Transverse colon (tissue), 4 donors: Measurements from ENCODE around the gene ATP11A. TPM values are rescaled to one million over a fixed set of nuclear protein-coding genes. Genes with fewer than 3 reads are reported as not detected.

Source experiments
- DNase-seq: peaks from one replicate; pipeline ENCODE4 v3.0.0-alpha.2; 2019
- H3K27ac ChIP-seq, 4 donors: fragments of 200-600 bp; sonication (generic); 2 replicates each; pipeline ENCODE4 v1.5.1; 2016 to 2018; ENCODE audit warnings: inconsistent platforms in 4 of 4
- H3K27me3 ChIP-seq: fragments of 200-600 bp; sonication (generic); 2 replicates; pipeline ENCODE4 v1.5.1; 2017; ENCODE audit warnings: inconsistent platforms
- H3K36me3 ChIP-seq, 4 donors: fragments of 200-600 bp; sonication (generic); 2 replicates each; pipeline ENCODE4 v1.5.1; 2017 to 2019; ENCODE audit warnings: inconsistent platforms in 4 of 4
- H3K4me1 ChIP-seq, 4 donors: fragments of 200-600 bp; sonication (generic); 2 replicates each; pipeline ENCODE4 v1.5.1; 2017 to 2020; ENCODE audit warnings: inconsistent platforms in 4 of 4
- H3K4me3 ChIP-seq, 4 donors: fragments of 200-600 bp; sonication (generic); 1 replicate in 1 of 4; 2 replicates in 3 of 4; pipeline versions ENCODE4 v1.5.1 to v1.6.1; 2017 to 2019; ENCODE audit warnings: inconsistent platforms in 4 of 4
- H3K9me3 ChIP-seq, 2 donors: fragments of 200-600 bp; sonication (generic); 2 replicates each; pipeline ENCODE4 v1.5.1; 2017 to 2019; ENCODE audit warnings: inconsistent platforms in 2 of 2
- EP300 ChIP-seq: sonication (generic); formaldehyde crosslinking; IDR thresholded peaks from one replicate; pipeline ENCODE4 v1.6.1; 2017; ENCODE audit warnings: antibody characterized with exemption, low read depth
- POLR2A ChIP-seq: fragments of 450-650 bp; IDR thresholded peaks from one replicate; pipeline ENCODE4 v1.6.1; 2016; ENCODE audit warnings: antibody characterized with exemption, mild to moderate bottlenecking, moderate library complexity
- POLR2AphosphoS5 ChIP-seq, 3 donors: sonication (generic); formaldehyde crosslinking; IDR thresholded peaks; one replicate each; pipeline ENCODE4 v1.6.1; 2016; ENCODE audit warnings: antibody characterized with exemption in 3 of 3
- WGBS, 2 donors: methylation state at CpG; one replicate each; pipeline ENCODE4 v1.1.5; 2018; ENCODE audit warnings: low coverage in 1 of 2; 5-methylcytosine and 5-hydroxymethylcytosine counted together
- in situ Hi-C, 4 donors: fragments of 200-750 bp; cut with MboI; loops; one replicate each; pipeline versions ENCODE4 v1.15.0 to v1.15.1; 2017; ENCODE audit warnings: low sequenced_read_pairs in 3 of 4, low pct_ligation_motif_present in 1 of 4, low pct_unique_long_range_greater_than_20kb in 1 of 4
- intact Hi-C: fragments of 100-400 bp; cut with DNase I; formaldehyde crosslinking; loops from one replicate; pipeline ENCODE4 v1.15.1; 2023; ENCODE audit warnings: low total_unique reads
- total RNA-seq, 4 donors: library from RNA; depleted of rRNA; stranded (reverse); fragments of >200 nt; gene quantifications; one replicate each; pipeline ENCODE4 v1.1.0, GENCODE V29; 2016
- TF ChIP-seq, protein P1 (sequence below), 5 experiments: fragments of 200-600 bp in 3 of 5; fragments of 450-650 bp in 2 of 5; sonication (generic) in 3 of 5; IDR thresholded peaks; 1 replicate in 2 of 5; 2 replicates in 3 of 5; pipeline ENCODE4 v1.5.1; 2016 to 2017; ENCODE audit warnings: antibody characterized with exemption in 5 of 5, inconsistent platforms in 3 of 5, mild to moderate bottlenecking in 2 of 5, moderate library complexity in 1 of 5

The ATP11A gene
- total RNA-seq, 4 donors from 2014 or later, result 10.2 to 17.5 (median 13.3) TPM

GRCh38 chr13:112887557-112887991 lies 197.7 kb downstream of the ATP11A start:
- no peak overlapping the region for H3K4me3 ChIP-seq
- TF ChIP-seq, protein P1, sequence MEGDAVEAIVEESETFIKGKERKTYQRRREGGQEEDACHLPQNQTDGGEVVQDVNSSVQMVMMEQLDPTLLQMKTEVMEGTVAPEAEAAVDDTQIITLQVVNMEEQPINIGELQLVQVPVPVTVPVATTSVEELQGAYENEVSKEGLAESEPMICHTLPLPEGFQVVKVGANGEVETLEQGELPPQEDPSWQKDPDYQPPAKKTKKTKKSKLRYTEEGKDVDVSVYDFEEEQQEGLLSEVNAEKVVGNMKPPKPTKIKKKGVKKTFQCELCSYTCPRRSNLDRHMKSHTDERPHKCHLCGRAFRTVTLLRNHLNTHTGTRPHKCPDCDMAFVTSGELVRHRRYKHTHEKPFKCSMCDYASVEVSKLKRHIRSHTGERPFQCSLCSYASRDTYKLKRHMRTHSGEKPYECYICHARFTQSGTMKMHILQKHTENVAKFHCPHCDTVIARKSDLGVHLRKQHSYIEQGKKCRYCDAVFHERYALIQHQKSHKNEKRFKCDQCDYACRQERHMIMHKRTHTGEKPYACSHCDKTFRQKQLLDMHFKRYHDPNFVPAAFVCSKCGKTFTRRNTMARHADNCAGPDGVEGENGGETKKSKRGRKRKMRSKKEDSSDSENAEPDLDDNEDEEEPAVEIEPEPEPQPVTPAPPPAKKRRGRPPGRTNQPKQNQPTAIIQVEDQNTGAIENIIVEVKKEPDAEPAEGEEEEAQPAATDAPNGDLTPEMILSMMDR (IDR thresholded peaks at IDR 0.05), result no peak
- TF ChIP-seq POLR2A (no peak), EP300 (no peak), POLR2AphosphoS5 (IDR thresholded peaks at IDR 0.05) (no peak)
- H3K9me3 ChIP-seq, result no peaks in the 10 kb centered on the region
- peaks cover 0 to 13% (median 10%) of the 10 kb centered on the region in 4 donors for H3K4me1 ChIP-seq
- no peak for DNase-seq
- H3K27ac ChIP-seq, result no peak overlapping the region
- no peaks in the 10 kb centered on the region for H3K27me3 ChIP-seq
- intact Hi-C loops (no loop called here), in situ Hi-C loops (no loop called here)
- 75% methylated on average over 4 of the region's 10 CpGs; no CpG with 5 or more reads in 1 of the 2 donors for WGBS, 2 donors
- no peaks in the 10 kb centered on the region for H3K36me3 ChIP-seq

DNA sequence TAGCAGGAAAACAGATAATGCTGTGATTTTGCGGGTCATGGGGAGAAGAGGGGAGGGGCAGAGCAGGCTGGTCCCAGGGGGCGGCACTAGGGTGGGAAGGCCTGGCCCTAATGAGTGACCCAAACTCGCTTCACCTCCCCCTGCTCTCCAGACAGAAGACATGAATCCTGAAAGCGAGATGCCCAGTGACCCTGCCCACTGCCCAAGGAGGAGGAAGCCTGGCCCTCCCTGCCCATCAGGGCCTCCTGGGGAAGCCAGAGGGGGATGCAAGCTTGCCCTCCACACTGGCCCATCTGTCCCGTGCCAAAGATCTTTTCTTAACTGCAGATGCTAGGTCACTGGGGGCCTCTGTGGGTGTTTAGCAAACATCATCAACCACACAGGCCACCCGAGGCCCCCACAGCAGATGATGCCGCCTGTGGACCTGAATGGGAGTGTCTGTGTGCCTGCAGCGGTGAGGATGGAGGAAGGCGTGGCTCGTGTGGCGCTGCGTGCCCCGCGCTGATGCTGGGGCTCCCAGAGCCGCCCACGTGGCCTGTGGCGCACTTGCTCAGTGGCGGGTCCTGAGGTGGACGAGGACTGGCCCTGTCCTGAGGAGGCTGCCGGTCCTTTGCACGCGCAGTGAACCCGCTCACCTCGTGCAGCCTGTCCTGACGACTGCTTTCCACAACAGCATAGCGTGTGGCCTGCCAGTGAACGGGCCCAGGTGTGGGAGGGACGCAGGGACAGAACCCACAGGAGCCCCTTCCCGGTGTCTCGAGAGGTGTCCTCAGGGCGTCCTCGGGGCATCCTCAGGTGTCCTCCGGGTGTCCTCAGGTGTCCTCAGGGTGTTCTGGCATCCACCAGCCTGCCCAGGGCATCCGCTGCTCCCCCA lies 198.6 kb downstream of the ATP11A start:
- 49 to 90% methylated on average over 3 to 26 of the region's 34 CpGs for WGBS, 2 donors
- peaks cover 1% of the 10 kb centered on the region for H3K27me3 ChIP-seq
- DNase-seq, result no peak
- H3K4me3 ChIP-seq, result no peak overlapping the region
- H3K4me1 ChIP-seq, result peaks cover 0 to 22% (median 19%) of the 10 kb centered on the region in 4 donors
- H3K36me3 ChIP-seq, result no peaks in the 10 kb centered on the region
- TF ChIP-seq POLR2AphosphoS5 (IDR thresholded peaks at IDR 0.05) (no peak), POLR2A (no peak), EP300 (no peak)
- TF ChIP-seq, protein P1 (IDR thresholded peaks at IDR 0.05), result no peak
- intact Hi-C loops (no loop called here), in situ Hi-C loops (no loop called here)
- no peaks in the 10 kb centered on the region for H3K9me3 ChIP-seq
- H3K27ac ChIP-seq, result no peak overlapping the region

DNA sequence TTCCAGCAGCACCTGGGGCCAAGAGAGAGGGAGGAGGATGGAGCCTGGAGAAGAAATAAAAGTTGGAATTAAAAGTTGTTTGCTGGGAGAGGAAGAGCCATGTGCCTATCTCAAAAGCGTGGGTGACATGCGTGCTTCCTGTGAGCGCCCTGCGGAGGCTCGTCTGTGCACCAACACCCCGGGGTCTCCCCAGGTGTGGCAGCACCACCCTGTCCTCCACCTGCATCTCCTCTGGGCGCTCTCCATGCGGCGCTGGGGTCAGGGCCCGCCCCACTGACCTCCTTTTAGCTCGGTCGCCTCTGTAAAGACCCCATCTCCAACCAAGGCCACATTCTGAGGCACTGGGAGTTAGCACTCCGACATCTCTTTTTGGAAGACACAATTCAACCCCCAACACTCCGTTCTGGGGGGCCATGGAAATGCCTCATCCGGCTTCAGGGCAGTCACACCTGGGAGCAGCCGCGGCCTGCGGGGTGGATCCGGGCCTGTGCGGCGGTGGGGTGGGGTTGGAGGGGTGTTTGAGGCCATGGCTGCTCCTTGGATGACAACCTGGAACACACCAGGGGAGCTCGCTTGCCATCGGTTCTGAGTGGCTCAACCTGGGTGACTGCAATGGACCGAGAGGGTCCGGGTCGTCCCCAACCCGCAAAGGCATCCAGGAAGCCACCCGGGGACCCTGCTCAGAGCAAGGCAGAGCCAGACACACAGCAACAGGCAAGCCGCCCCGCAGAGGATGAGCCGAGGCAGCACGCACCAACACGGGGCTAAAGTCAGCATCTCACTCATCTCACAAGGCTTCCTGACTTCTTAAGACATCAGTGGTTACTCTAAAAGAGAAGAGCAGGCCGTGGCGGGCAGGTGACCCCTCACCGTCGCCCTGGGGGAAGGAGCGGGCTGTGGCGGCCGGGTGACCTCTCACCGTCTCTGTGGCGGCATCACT lies 199.8 kb downstream of the ATP11A start:
- intact Hi-C loops (no loop called here), in situ Hi-C loops (no loop called here)
- Histone ChIP-seq H3K9me3 (no peaks in the 10 kb centered on the region), H3K36me3 (no peaks in the 10 kb centered on the region), H3K27ac (no peak overlapping the region), H3K4me3 (no peak overlapping the region), H3K27me3 (peaks cover 8% of the 10 kb centered on the region), H3K4me1 (peaks cover 2 to 31% (median 29%) of the 10 kb centered on the region in 4 donors)
- no peak for TF ChIP-seq POLR2AphosphoS5 (IDR thresholded peaks at IDR 0.05)
- WGBS, 2 donors, result 89 to 97% methylated on average over 12 to 29 of the region's 42 CpGs
- no peak for DNase-seq

- DNase-seq, result no peak
- 93 to 95% methylated on average over 4 to 27 of the region's 27 CpGs for WGBS, 2 donors
- H3K27ac ChIP-seq, result no peak overlapping the region
- H3K9me3 ChIP-seq, result no peaks in the 10 kb centered on the region
- no peak for TF ChIP-seq POLR2AphosphoS5 (IDR thresholded peaks at IDR 0.05)
- TF ChIP-seq, protein P1 (IDR thresholded peaks at IDR 0.05), result no peak
- TF ChIP-seq EP300, result no peak
- peaks cover 18% of the 10 kb centered on the region for H3K27me3 ChIP-seq
- no peak overlapping the region for H3K4me3 ChIP-seq
- no peaks in the 10 kb centered on the region for H3K36me3 ChIP-seq
- peaks cover 8 to 38% (median 34%) of the 10 kb centered on the region in 4 donors for H3K4me1 ChIP-seq
- in situ Hi-C loops (no loop called here), intact Hi-C loops (no loop called here)
These were observed 200.7 kb downstream of the ATP11A start for GRCh38 chr13:112890316-112891145.
